Loucy (cell line): ENCODE results near the gene CNR1.

Experiments used
- EZH2phosphoT487 ChIP-seq: fragments of 200-600 bp; IDR thresholded peaks from 2 replicates; pipeline ENCODE4 v1.6.1; 2018; ENCODE audit warnings: antibody characterized with exemption, mild to moderate bottlenecking, moderate library complexity, borderline replicate concordance
- TF ChIP-seq, protein P1 (sequence below): fragments of 200-600 bp; sonication (generic); conservative IDR thresholded peaks from 2 replicates; pipeline ENCODE4 v1.5.1; 2014; ENCODE audit warnings: mild to moderate bottlenecking, antibody characterized with exemption, low read length

DNA sequence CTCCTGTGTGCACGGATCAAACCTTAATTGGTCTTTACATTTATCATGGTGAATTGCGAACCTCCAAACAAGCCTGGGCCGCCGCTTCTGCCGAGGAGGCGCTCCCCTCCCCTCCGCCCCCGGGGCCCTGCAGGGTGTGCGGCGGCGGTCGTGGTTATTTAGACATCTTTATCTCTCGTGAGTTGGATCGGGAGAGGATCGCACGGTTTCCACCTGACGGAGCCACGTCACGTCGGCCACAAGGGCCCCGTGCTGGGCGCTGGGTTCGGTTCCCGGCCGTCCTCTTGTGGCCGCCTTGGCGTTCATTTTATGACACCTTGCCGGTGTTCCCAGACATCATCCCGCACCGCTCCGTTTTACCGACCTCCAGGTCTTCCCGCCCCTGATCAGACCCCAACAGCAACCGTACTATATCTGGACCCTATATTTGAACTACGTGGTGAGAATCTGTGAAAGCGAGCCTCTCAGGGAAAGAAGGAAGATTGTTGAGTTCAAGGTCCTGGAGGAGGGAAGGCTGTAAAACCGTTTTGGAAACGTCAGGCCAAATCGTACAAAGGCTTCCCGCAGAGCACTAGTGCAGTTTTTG is 1.3 kb upstream of the CNR1 start:
- TF ChIP-seq, protein P1, sequence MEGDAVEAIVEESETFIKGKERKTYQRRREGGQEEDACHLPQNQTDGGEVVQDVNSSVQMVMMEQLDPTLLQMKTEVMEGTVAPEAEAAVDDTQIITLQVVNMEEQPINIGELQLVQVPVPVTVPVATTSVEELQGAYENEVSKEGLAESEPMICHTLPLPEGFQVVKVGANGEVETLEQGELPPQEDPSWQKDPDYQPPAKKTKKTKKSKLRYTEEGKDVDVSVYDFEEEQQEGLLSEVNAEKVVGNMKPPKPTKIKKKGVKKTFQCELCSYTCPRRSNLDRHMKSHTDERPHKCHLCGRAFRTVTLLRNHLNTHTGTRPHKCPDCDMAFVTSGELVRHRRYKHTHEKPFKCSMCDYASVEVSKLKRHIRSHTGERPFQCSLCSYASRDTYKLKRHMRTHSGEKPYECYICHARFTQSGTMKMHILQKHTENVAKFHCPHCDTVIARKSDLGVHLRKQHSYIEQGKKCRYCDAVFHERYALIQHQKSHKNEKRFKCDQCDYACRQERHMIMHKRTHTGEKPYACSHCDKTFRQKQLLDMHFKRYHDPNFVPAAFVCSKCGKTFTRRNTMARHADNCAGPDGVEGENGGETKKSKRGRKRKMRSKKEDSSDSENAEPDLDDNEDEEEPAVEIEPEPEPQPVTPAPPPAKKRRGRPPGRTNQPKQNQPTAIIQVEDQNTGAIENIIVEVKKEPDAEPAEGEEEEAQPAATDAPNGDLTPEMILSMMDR: no peak
- TF ChIP-seq EZH2phosphoT487: no peak
